Esophagus muscularis mucosa (tissue), 4 donors: ENCODE data around the gene RALGAPB. TPM values are rescaled to one million over a fixed set of nuclear protein-coding genes. Genes with fewer than 3 reads are reported as not detected.

ENCODE experiments used
- DNase-seq: peaks from one replicate; pipeline ENCODE4 v3.0.0-alpha.2; 2017; ENCODE audit errors: extremely low spot score
- H3K27ac ChIP-seq, 4 donors: fragments of 200-600 bp; sonication (generic); replicated peaks in 1 of 4; 1 replicate in 3 of 4; 2 replicates in 1 of 4; pipeline ENCODE4 v1.5.1; 2016 to 2019; ENCODE audit warnings: mild to moderate bottlenecking in 1 of 4
- H3K27me3 ChIP-seq, 4 donors: fragments of 200-600 bp; sonication (generic); one replicate each; pipeline versions ENCODE4 v1.5.1 to v1.6.0; 2016 to 2019
- H3K36me3 ChIP-seq, 4 donors: fragments of 200-600 bp; sonication (generic); one replicate each; pipeline ENCODE4 v1.5.1; 2016 to 2019
- H3K4me1 ChIP-seq, 4 donors: fragments of 200-600 bp; sonication (generic); one replicate each; pipeline ENCODE4 v1.5.1; 2016 to 2019
- H3K4me3 ChIP-seq, 4 donors: fragments of 200-600 bp; sonication (generic); 1 replicate in 2 of 4; 2 replicates in 2 of 4; pipeline ENCODE4 v1.5.1; 2016 to 2019; ENCODE audit warnings: mild to moderate bottlenecking in 4 of 4, moderate library complexity in 1 of 4
- H3K9me3 ChIP-seq, 4 donors: fragments of 200-600 bp; sonication (generic); 1 replicate in 3 of 4; 2 replicates in 1 of 4; pipeline ENCODE4 v1.5.1; 2016 to 2019
- CTCF ChIP-seq, 3 experiments: fragments of 200-600 bp in 2 of 3; fragments of 450-650 bp in 1 of 3; sonication (generic) in 2 of 3; IDR thresholded peaks; one replicate each; pipeline ENCODE4 v1.5.1; 2017 to 2019; ENCODE audit warnings: antibody characterized with exemption in 3 of 3, mild to moderate bottlenecking in 2 of 3, moderate library complexity in 1 of 3
- EP300 ChIP-seq: sonication (generic); formaldehyde crosslinking; IDR thresholded peaks from one replicate; pipeline ENCODE4 v1.6.1; 2017; ENCODE audit warnings: antibody characterized with exemption
- POLR2A ChIP-seq: fragments of 450-650 bp; IDR thresholded peaks from one replicate; pipeline ENCODE4 v1.6.1; 2017; ENCODE audit warnings: antibody characterized with exemption, moderate library complexity, mild to moderate bottlenecking, low read depth
- POLR2AphosphoS5 ChIP-seq, 2 donors: sonication (generic); formaldehyde crosslinking; IDR thresholded peaks; one replicate each; pipeline ENCODE4 v1.6.1; 2017; ENCODE audit warnings: antibody characterized with exemption in 2 of 2
- WGBS: methylation state at CpG from one replicate; pipeline ENCODE4 v1.1.5; 2018; 5-methylcytosine and 5-hydroxymethylcytosine counted together
- intact Hi-C: fragments of 100-400 bp; cut with DNase I; formaldehyde crosslinking; loops from one replicate; pipeline ENCODE4 v1.15.1; 2023
- total RNA-seq, 4 donors: library from RNA; depleted of rRNA; stranded (reverse); fragments of >200 nt; gene quantifications; one replicate each; pipeline versions ENCODE4 v1.1.0 to v1.2.1, GENCODE V29; 2016

The RALGAPB gene
- total RNA-seq, 4 donors from 2014 or later: 31.5 to 37.4 (median 35.5) TPM

GRCh38 chr20:38471245-38471644, 1.4 kb upstream of the RALGAPB start:
- no peak for TF ChIP-seq POLR2A
- no peak for TF ChIP-seq EP300
- TF ChIP-seq POLR2AphosphoS5 (IDR thresholded peaks at IDR 0.05): no peak
- TF ChIP-seq CTCF (IDR thresholded peaks at IDR 0.05): no peak
- intact Hi-C loops: no loop called here
- H3K36me3 ChIP-seq: no peaks in the 10 kb centered on the region
- peak; percentile 80 for DNase-seq
- WGBS: 77% methylated on average over 1 of the region's 1 CpG
- peaks cover 17 to 42% (median 33%) of the 10 kb centered on the region in 4 donors for H3K4me1 ChIP-seq
- no peaks in the 10 kb centered on the region for H3K9me3 ChIP-seq
- H3K27me3 ChIP-seq: no peaks in the 10 kb centered on the region
- peak overlapping the region; percentile 85 to 95 (median 88) for H3K27ac ChIP-seq
- H3K4me3 ChIP-seq: no peak overlapping the region

- Histone ChIP-seq H3K27ac (peak overlapping the region; percentile 85 to 95 (median 88)), H3K27me3 (no peaks in the 10 kb centered on the region), H3K4me1 (peaks cover 17 to 45% (median 35%) of the 10 kb centered on the region in 4 donors), H3K4me3 (peak overlapping the region; percentile 84 to 91 (median 86)), H3K36me3 (no peaks in the 10 kb centered on the region), H3K9me3 (no peaks in the 10 kb centered on the region)
- no peak for DNase-seq
- no peak for TF ChIP-seq POLR2A
- no peak for TF ChIP-seq POLR2AphosphoS5 (IDR thresholded peaks at IDR 0.05)
- no peak for TF ChIP-seq EP300
- TF ChIP-seq CTCF (IDR thresholded peaks at IDR 0.05): no peak
- intact Hi-C loops: no loop called here
- 27% methylated on average over 12 of the region's 12 CpGs for WGBS
Measured at GRCh38 chr20:38471987-38472512, 593 bp upstream of the RALGAPB start.

GRCh38 chr20:38473367-38473795, 738 bp downstream of the RALGAPB start:
- no peak for TF ChIP-seq POLR2AphosphoS5 (IDR thresholded peaks at IDR 0.05)
- no peak for TF ChIP-seq EP300
- TF ChIP-seq POLR2A: no peak
- no peak for TF ChIP-seq CTCF (IDR thresholded peaks at IDR 0.05)
- Histone ChIP-seq H3K4me3 (peak overlapping the region; percentile 84 to 91 (median 86)), H3K36me3 (no peaks in the 10 kb centered on the region), H3K27ac (peak overlapping the region; percentile 85 to 95 (median 88)), H3K27me3 (no peaks in the 10 kb centered on the region), H3K4me1 (peaks cover 17 to 45% (median 35%) of the 10 kb centered on the region in 4 donors), H3K9me3 (no peaks in the 10 kb centered on the region)
- 13% methylated on average over 10 of the region's 10 CpGs for WGBS
- intact Hi-C loops: no loop called here
- DNase-seq: no peak

- no peaks in the 10 kb centered on the region for H3K27me3 ChIP-seq
- H3K4me1 ChIP-seq: peaks cover 14 to 47% (median 30%) of the 10 kb centered on the region in 4 donors
- peaks cover 0 to 7% (median 6%) of the 10 kb centered on the region in 4 donors for H3K36me3 ChIP-seq
- no peak for TF ChIP-seq EP300
- no peak for TF ChIP-seq POLR2AphosphoS5 (IDR thresholded peaks at IDR 0.05)
- no peak for TF ChIP-seq POLR2A
- TF ChIP-seq CTCF (IDR thresholded peaks at IDR 0.05): no peak
- no peaks in the 10 kb centered on the region for H3K9me3 ChIP-seq
- intact Hi-C loops: no loop called here
- no peak for DNase-seq
- no peak overlapping the region for H3K4me3 ChIP-seq
- H3K27ac ChIP-seq: no peak overlapping the region
- over 99% methylated on average over 8 of the region's 8 CpGs for WGBS
Measured at GRCh38 chr20:38477747-38478146, 5.1 kb downstream of the RALGAPB start.

GRCh38 chr20:38479596-38479995, 7.0 kb downstream of the RALGAPB start:
- H3K4me3 ChIP-seq: no peak overlapping the region
- intact Hi-C loops: no loop called here
- no peak for TF ChIP-seq CTCF (IDR thresholded peaks at IDR 0.05)
- TF ChIP-seq POLR2A: no peak
- TF ChIP-seq EP300: no peak
- no peak for TF ChIP-seq POLR2AphosphoS5 (IDR thresholded peaks at IDR 0.05)
- H3K27ac ChIP-seq: no peak overlapping the region
- H3K4me1 ChIP-seq: peaks cover 2 to 37% (median 19%) of the 10 kb centered on the region in 4 donors
- H3K9me3 ChIP-seq: no peaks in the 10 kb centered on the region
- 87% methylated on average over 2 of the region's 2 CpGs for WGBS
- peaks cover 0 to 14% (median 6%) of the 10 kb centered on the region in 4 donors for H3K36me3 ChIP-seq
- DNase-seq: no peak
- H3K27me3 ChIP-seq: no peaks in the 10 kb centered on the region
